Stimulated activated CD4-positive, alpha-beta T cell treated with anti-CD3 and anti-CD28 coated beads, TNF-alpha, amount 100 ng/mL, for 48 hours (primary cell): ENCODE measurements around the gene NETO2.
"Not testable (repeated sequence)": the region's sequence is repeated elsewhere in the genome, so short reads cannot be mapped to it uniquely, and the experiment has no call there.

Experiments
- DNase-seq, 3 donors: peaks; one replicate each; pipeline ENCODE4 v3.0.0-alpha.2; 2020; ENCODE audit warnings: low read depth in 3 of 3

The NETO2 gene

DNA sequence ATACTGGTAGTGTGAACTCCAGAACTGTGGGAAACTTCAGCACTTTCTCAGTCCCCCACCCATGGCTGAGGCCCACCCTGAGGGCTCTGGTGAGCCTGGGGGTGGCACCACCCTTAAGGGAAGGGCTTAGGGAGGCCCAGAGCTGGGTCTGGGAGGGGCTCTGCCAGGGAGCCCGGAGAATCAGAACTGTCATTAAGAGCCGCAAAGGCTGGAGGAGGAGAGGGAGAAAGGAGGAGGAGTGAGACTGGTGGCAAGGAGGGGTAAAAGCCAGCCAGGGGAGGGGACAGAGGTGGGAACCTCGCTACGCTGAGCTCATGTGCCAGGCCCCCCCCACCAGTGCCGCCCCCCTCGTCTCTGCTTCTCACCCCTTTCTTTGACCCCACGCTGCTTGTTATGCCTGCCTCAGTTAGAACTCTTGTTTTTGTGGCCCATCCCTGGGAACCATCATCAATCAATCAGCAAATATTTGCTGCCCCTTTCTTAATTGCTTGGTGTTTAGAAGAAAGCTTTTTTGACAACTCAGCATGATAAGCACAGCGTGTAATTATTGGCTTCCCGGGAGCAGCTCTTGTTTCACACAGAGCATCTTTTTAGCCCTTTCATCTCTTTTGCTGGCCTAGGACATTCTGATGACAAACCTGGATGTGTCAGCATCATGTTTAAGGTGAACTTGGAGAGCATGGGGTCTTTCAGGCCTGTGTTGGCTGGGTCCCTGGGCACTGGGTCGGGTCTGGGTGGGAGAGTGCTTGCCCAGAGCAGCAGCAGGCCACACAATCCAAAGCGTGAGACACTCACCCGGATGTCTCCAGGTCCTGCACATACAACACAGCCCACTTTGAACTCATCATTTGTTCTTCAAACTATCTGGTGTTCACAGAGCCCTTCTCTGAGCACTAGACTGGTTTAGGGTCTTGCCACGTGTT, 77.7 kb downstream of the NETO2 start:
- DNase-seq, result no peak

DNA sequence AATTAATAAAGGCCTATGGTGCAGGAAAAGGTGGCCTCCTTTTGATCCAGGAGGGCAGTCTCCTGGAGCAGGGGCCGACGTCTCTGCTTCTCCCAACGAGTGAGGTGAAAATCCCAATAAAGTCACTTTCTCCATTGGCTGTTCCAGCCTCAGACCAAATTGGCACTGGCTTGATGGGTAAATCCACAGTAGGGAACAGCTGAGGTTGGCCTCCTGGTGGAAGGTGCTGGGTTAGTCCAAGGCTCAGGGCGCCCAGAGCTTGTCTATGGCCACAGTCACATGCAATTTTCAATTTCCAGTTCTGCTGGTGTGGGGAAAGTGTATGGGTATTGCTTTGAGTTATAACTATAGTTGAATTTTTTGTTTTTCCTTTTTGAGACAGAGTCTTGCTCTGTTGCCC, 79.0 kb downstream of the NETO2 start:
- DNase-seq, result no peak

DNA sequence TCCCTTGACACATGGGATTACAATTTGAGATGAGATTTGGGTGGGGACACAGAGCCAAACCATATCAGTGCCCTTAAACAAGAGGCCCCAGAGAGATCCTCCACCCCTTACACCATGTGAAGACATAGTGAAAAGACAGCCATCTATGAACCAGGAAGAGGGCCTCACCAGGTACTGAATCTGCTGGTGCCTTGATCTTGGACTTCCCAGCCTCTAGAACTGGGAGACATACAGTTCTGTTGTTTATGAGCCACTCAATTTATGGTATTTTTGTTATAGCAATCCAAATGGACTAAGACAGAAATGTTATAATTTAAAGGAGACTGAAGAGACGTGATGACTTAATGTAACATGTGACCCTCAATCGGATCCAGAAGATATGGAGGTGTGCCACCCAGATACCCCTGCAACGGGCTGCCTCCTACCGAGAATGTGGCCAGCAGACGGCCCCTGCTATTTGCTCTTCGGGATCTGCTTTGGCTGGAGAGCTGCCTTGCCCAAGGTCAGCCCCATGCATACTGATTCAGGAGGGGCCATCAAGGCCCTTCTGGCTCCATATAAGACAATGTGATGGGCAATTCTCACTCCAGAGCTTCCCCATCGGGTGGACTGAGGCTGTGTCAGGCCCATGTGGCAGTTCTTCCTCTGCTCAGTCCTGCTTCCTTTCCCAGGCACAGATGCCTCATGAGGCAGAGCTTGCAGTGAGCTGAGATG, 80.6 kb downstream of the NETO2 start:
- DNase-seq, result no peak

DNA sequence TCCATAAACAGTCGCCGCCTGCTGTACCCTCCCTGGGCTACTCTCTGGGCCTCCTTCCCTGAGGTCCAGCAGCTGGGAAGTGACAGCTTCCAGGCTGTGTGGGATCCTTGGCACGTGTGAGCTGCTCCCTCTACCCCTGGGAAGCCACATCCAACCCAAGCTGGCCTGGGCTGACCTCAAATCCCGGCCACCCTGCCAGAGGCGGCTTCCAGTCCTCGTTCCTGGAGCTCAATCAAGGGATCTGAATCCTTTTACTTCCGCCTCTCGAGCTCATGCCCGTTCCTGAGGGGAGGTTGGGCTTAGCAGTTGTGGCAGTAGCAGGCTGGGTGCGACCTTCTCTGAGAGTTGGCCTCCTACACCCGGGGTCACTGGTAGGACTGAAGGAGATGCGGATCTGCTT, 82.5 kb downstream of the NETO2 start:
- no peak for DNase-seq

DNA sequence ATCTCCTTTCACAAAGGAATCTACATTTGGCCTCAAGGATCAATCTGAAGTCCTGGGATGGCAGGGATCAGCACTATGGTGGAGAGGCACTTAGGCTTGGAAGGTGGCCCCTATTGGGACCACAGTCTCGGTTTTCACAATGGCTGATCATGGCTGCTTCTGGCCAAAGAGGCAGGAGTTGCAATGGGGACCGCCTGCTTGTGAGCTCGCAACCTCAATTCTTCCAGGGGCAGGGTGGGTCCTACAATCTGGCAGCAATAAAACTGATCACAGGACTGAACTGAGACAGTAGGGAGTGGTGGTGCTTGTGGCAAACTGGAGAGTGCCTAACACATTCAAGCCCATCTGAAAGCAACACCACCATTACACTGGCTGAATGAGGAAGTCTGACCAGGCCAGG, 83.1 kb downstream of the NETO2 start:
- DNase-seq, result no peak

DNA sequence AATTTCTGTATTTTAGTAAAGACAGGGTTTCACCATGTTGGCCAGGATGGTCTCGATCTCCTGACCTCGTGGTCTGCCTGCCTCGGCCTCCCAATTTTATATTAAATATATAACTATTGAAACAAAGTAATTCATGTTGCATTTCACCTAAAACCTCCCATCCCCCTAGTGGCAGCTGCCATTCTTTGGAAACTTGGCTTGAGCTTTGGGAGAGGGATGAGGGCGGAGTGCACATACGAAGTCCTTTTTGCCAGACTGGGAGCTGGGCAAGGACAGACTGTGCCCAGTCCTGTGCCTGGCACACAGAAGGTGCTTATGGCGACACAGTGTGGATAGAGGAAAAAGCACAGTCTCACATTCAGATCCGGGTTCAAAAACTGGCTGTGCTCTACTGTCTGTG, 83.8 kb downstream of the NETO2 start:
- no peak for DNase-seq

DNA sequence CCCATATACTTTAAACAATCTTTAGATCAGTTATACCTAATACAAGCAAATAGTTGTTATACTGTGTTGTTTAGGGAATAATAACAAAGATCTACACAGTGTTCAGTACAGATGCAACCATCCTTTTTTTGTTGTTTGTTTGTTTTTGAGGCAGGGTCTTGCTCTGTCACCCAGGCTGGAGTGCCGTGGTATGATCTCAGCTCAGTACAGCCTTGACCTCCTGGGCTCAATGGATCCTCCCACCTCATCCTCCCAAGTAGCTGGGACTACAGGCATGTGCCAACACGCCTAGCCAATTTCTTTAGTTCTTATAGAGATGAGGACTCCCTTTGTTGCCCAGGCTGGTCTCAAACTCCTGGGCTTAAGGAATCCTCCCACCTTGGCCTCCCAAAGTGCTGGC, 84.6 kb downstream of the NETO2 start:
- DNase-seq, result not testable (repeated sequence)

DNA sequence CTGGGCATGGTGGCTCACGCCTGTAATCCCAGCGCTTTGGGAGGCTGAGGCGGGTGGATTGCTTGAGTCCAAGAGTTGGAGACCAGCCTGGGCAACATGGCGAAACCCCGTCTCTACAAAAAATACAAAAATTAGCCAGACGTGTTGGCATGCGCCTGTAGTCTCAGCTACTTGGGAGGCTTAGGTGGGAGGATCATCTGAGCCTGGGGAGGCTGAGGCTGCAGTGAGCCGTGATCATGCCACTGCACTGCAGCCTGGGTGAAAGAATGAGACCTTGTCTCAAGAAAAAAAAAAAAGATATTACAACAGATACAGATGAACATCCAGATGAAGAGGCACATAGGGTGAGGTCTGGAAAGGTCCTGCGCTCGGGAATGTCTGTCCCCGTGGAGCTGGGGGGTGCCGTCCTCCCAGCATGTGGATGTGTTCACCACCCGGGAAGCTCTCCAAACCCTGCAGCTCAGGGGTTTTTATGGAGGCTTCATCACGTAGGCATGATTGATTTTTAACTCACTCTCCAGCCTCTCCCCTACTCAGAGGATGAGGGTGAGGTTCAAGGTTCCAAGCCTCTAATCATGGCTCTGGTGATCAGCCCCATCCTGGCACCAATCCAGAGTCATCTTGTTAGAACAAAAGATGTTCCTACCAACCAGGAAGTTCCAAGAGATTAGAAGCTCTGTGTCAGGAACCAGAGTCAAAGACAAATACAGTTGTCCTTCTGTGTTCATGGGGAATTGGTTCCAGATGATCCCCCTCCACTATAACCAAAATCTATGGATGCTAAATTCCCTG, 85.3 kb downstream of the NETO2 start:
- DNase-seq, result no peak

DNA sequence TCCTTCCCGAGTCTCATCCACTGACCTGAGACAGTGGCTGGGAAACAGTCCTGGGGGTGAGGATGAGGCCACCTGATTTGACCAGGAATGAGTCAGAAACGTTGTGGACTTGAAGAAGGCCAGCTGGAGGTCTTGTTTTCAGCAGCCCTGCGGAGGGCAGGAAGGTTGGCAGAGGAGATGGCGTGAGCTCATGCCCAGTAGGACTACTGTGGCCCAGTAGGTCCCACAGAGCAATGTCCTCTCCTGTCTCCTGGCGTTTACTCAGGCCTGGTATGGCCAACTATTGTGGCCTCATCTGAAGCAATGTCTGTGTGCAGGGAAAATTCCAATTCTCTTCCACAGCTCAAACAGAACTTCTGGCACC, 86.1 kb downstream of the NETO2 start:
- DNase-seq, result no peak

DNA sequence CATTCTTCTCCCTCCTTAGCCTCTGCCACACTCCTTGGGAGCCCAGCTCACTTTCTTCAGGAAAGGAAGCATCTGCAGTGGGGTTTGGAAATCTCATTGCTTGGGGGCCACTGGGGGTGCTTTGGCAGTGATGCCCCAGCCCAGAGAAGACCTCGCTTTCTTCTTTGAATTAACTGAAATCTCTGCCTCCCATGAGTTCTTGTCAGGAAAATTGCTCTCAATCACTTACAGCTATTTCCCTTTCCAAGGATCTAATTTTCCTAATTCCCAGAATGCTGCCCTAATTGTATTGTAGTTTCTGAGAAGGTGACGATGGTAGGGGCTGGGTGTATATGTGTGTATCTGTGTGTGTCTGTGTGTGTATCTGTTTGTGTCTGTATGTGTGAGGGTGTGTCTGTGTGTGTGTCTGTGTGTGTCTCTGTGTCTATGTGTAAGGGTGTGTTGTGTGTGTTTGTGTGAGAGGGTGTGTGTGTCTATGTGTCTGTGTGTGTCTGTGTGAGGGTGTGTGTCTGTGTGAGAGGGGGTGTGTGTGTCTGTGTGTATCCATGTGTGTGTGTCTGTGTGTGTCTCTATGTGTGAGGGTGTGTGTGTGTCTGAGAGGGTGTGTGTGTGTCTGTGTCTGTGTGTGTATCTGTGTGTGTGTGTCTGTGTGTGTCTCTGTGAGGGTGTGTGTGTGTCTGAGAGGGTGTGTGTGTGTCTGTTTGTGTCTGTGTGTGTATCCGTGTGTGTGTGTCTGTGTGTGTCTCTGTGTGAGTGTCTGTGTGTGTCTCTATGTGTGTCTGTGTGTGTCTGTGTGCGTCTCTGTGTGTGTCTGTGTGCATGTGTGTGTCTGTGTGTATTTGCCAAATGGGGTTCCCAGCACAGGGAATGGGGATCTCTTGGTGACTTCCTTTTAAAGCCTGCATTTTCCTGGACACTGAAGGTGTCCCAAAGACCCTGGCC, 86.8 kb downstream of the NETO2 start:
- DNase-seq, result no peak

DNA sequence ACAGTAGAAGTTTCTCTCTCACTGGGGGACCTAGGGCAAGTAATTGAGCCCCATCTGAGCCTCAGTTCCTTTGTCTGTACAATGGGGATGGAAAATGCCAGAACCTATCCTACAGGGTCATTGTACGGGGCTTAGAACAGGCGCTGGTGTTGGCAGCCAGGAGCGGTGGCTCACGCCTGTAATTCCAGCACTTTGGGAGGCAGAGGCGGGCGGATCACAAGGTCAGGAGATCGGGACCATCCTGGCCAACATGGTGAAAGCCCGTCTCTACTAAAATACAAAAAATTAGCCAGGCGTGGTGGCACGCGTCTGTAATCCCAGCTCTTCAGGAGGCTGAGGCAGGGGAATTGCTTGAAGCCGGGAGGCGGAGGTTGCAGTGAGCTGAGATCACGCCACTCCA, 87.7 kb downstream of the NETO2 start:
- DNase-seq, result not testable (repeated sequence)

DNA sequence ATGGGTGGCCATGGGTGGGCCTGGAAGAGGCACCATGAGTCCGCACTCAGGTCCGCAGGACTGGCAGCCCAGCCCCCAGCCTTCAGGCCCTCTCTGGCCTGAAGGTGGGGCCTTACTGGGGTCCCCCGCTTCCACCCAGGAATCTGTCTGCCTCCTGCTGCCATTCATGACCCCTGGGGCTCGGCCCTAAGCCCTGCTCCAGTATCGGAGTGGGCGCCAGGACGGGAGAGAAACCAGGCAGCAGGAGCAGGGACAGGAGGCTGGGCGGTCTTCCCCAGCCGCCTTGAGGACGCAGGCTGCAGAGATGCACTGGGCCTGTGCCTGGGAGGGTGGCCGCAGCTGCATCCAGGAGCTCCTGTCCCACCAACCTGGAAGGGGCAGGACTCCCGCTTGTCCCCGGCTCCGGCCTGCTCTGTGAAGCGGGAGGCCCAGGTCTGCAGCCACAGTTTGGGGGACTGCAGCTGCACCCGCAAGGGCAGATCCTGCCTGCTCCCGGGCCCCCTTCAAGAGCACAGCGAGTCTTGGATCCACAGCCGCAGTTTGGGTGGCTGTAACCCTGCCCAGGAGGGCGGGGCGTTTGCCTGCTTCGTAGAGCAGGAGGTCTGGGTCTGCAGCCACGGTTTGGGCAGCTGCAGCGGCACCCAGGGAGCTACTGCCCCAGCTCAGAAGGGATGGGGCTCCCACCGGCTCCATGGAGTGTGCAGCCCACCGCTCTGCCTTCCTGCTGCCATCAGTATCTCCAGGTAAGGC, 88.4 kb downstream of the NETO2 start:
- DNase-seq, result no peak

DNA sequence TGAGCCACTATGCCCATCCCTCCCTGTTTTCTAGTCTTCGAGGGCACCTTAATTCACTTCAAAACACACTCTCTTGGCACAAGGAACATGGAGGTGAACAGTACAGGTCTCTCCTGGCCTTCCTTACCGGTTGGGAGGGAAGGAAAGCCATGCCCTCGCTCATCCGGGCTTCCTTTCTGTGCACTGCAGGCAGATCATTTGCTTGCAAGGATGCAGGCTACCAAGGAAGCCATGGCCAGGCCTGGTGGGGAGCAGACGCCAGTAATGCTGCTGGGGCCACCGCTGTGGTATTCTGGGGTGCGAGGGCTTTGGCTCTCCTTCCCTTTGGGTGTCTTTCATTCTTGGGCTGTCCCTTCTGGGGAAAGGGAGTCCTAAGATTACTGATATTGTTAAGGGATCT, 89.4 kb downstream of the NETO2 start:
- no peak for DNase-seq

DNA sequence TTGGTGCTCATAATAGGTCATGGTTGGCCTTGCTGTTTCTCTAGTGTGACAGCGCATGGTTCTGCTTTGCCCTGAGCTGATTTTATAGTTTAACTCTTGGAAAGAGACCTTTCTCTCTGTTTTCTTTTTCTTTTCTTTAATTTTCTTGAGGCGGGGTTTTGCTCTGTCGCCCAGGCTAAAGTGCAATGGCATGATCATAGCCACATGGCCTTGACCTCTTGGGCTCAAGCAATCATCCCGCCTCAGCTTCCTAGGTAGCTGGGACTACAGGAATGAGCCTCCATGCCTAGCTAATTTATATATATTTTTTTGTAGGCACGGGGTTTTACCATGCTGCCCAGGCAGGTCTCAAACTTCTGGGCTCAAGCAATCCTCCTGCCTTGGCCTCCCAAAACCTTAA, 89.8 kb downstream of the NETO2 start:
- no peak for DNase-seq

DNA sequence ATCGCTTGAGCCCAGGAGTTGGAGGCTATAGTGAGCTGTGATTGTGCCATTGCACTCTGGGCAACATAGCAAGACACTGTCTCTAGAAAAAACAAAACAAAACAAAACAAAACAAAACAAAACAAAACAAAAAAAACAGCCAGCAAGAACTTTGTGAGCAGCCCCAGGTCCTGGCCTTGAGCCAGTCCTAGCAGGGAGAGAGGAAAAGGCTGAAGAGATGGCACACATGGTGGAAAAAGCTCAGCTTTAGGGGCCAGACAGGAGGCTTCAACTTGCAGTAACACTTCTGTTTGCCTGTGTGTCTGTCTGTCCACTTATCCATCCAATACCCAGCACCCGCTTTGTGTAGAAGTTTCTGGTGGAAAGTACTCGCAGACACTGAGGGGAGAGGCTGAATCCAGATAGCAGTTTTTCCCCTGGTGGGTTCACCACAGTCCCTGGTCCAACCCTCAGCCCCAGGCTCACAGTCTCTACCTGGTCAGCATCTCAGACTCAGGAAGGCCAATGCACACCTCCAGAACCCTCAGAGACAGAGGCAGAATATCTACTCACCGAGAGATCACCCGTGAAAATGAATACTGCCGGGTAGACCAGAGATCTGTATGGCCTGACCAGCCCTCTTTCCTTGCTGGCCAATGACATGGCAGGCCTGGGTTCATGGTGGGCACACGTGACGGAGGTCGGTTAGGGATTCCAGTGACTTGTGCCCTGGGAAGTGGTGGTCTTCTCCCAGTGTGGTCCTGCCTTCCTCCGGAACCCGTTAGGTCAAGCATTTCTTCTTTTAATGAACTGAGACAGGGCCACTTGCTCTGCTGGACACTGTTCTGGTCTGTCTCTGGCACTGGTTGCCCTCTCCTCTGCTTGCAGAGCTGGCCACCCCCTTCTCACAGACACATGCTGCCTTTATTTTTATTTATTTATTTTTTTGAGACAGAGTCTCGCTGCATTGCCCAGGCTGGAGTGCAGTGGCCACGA, 90.8 kb downstream of the NETO2 start:
- DNase-seq, result no peak

DNA sequence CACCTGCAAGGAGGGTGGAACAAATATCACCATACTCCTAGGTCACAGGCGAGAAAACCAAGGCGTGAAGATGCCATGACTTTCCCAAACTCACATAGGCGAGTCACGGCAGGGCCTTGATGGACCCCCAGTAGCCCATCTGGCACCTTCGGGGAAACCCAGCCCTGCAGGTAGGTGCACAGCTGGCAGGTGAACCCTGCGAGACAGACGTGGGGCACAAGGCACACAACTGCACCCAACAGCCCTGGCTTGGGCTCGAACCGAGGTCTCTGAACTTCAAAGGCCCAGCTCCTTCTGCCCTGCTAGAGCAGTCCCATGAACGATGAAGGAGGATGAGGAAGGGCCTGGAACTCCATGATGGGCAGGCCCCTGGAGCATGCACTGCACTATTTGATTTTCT, 92.7 kb downstream of the NETO2 start:
- no peak for DNase-seq

DNA sequence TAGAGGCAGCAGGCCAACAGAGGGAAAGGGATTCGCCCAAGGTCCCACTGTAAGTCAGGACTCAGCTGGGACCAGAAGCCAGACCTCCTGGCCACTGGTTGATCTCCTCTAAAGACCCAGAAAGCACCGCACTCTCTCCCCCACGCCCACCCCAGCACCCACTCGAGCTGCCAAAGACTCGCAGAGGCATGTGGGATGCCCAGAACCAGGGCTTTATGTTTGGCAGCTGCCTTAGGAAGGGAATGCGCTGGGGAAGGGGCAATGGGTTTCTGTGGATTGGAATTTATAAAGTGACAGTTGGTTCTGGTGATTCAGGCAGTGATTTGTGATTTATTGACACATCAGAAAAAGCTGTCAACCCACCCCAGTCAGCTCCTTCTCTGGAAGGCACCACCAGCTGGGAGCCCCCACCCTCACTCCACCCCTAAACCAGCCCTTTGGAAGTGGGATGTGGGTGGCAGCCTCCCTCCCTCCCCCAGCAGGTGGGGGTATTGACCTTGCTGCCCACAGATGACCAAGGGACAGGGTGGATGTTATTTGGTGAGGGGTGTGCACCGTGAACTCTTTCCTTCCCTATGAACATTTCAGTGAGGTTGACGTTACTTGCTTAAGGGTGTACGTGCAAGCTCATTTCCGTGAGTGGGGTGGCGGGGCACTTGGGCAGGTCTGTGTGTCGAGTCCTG, 93.7 kb downstream of the NETO2 start:
- DNase-seq, result no peak

DNA sequence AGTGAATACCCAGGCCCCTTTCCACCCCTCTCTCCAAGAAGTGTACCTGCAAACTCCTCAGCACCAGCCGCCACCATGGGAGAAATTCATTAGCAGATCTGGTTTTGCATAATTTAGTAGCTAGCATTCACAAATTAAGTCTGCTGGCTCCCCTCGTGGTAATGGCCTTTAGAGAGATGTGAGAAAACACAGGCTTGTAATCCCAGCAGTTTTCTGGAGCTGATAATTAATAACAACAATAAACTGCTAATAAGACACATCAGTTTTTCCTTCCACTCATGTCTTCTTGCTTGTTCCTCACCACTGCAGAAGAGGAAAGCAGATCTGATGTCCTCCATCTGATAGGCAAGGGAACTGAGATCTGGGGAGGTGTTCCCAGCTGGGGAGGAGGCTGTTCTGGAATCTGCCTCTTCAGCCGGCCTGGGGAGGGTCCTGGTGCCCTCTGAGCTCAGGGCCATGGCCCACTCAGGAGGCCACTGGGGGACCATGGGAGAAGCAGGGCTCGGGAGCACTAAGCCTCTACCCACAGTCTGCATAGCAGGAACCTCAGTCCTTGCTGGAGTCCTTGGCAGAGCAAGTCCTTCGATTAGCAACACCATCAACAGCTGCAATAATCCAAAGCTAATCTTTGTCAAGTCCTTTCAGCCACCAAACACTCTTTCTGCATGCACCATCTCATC, 96.1 kb downstream of the NETO2 start:
- DNase-seq, result no peak
